Mucosa of rectum (tissue), 2 donors: ENCODE results near the gene LRMDA.

Experiments used
- H3K27ac ChIP-seq, 2 donors: one replicate each; pipeline ENCODE4 v1.7.0; 2013; ENCODE audit warnings: inconsistent platforms in 2 of 2, low read depth in 2 of 2, low read length in 2 of 2
- H3K27me3 ChIP-seq, 2 donors: one replicate each; pipeline ENCODE4 v1.7.0; 2013; ENCODE audit warnings: low read length in 2 of 2; ENCODE audit not compliant: control insufficient read depth in 2 of 2, insufficient read depth in 2 of 2
- H3K36me3 ChIP-seq, 2 donors: one replicate each; pipeline ENCODE4 v1.7.0; 2013; ENCODE audit warnings: low read length in 2 of 2; ENCODE audit not compliant: control insufficient read depth in 2 of 2, insufficient read depth in 2 of 2
- H3K4me1 ChIP-seq, 2 donors: one replicate each; pipeline ENCODE4 v1.7.0; 2013; ENCODE audit warnings: low read length in 2 of 2, mild to moderate bottlenecking in 1 of 2; ENCODE audit not compliant: control insufficient read depth in 2 of 2, insufficient read depth in 2 of 2
- H3K4me3 ChIP-seq, 2 donors: one replicate each; pipeline ENCODE4 v1.7.0; 2013; ENCODE audit warnings: low read length in 2 of 2
- H3K9ac ChIP-seq, 2 donors: one replicate each; pipeline ENCODE4 v1.7.0; 2013; ENCODE audit warnings: low read length in 2 of 2, low read depth in 1 of 2, mild to moderate bottlenecking in 1 of 2
- H3K9me3 ChIP-seq, 2 donors: one replicate each; pipeline ENCODE4 v1.7.0; 2013; ENCODE audit warnings: low read length in 2 of 2; ENCODE audit not compliant: control insufficient read depth in 2 of 2
- donor health status: healthy.
- donor health status: Normal muscosa, but diverticular disease.

Gene LRMDA

DNA sequence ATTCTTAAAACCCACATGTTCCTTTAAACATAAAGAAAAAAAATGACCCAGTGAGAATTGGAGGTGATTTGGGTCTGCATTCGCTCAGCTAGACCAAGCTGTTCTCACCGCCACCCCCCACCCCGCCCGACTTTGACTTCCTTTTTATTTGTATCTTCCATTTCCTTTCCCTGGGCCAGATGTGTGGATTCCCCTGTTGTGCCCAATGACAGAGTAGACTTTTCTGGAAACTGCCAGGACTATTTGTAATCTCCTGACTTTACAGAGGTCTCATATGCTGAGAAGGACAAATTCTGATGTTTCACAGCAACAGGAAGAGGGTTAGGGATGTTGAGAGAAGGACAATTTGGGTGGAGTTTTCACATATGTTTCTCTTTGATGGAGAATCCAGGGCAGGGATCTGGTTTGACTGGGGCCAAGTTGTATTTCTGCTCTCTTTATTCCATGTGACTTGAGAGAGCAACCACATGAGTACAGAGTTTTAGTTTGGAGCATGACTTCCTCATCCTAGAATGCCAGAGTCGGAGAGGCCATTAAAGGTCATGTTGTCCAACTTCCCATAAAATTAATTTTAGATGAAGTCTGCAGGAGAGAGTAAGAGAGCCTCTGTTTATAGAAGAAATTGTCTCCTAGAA lies 1023.2 kb downstream of the LRMDA start:
- no peak overlapping the region for H3K9ac ChIP-seq
- peaks cover 0 to 3% of the 10 kb centered on the region in 2 donors for H3K4me1 ChIP-seq
- no peaks in the 10 kb centered on the region for H3K27me3 ChIP-seq
- H3K27ac ChIP-seq, result no peak overlapping the region
- no peaks in the 10 kb centered on the region for H3K9me3 ChIP-seq
- no peak overlapping the region for H3K4me3 ChIP-seq
- H3K36me3 ChIP-seq, result no peaks in the 10 kb centered on the region

DNA sequence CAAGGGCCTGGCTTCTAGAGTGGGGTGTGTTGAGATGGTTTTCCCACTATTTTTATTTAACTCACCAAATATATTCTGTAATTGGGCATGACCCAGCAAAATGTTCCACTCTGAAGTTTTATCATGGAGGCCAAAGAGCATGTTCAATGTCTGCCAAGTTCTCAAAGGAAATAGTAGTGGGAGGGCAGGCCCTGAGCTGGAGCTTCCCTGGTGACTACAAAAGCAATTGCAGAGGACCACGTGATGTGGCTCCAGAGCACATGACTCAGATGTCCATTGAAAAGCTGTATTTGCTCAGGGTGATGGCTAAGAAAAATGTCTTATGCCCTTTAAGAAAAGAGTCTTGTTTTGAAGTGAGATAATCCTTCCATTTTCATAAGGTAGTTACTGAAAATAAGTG lies 1024.8 kb downstream of the LRMDA start:
- H3K36me3 ChIP-seq, result no peaks in the 10 kb centered on the region
- H3K4me3 ChIP-seq, result no peak overlapping the region
- H3K27me3 ChIP-seq, result no peaks in the 10 kb centered on the region
- H3K9me3 ChIP-seq, result no peaks in the 10 kb centered on the region
- H3K4me1 ChIP-seq, result no peaks in the 10 kb centered on the region
- no peak overlapping the region for H3K27ac ChIP-seq
- no peak overlapping the region for H3K9ac ChIP-seq

DNA sequence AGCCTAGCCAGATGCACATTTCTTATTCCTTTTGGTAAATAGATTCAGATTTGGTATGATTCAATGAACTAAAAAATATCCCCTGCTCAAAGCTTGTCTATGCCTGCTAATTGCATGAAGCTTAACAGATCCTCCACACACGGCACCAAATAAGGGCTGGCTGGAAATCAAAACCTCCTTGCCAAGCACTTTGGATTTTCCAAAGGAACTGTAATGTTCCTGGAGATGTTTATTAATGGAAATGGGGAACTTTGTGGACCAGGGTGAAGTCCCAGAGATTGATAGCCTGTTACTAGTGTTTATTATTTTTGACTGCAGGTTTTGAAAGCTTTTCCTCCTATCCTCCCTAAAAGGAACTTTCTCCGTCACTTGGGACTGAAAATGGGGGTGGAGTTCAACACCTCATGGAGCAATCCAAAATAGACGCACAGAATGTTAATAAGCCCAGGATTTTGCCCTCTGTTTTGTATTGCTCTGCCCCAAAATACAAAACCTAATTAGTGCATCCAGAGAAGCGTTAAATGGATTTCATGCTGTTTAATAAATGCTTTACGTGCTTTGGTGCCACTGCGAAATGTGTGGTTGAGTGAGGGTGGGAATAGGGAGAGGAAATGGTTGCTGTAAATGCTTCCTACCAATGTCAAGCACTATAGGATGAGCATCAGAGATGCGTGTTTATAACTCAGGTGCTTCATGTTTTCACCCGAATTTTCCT lies 1027.7 kb downstream of the LRMDA start:
- Histone ChIP-seq H3K4me1 (no peaks in the 10 kb centered on the region), H3K36me3 (no peaks in the 10 kb centered on the region), H3K9me3 (no peaks in the 10 kb centered on the region), H3K4me3 (no peak overlapping the region), H3K27ac (no peak overlapping the region), H3K27me3 (no peaks in the 10 kb centered on the region), H3K9ac (no peak overlapping the region)

DNA sequence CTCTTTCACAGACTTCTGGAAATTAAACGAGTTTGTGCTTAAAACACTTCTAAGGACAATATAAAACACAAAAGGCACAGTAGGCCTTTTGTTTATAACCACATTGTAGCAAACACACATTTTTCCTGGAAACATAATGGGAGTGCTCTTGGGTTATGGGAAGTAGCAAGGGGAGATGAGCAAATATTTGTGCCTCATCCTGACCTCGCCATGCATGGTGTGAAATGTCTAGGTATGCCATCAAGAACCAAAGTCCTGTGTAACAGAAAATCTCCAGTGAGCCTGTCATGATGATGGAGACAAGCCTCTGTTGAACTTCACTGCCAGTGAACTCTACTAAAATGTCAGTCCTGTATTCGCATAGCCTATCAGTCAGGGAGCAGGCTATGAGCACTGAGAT lies 1029.6 kb downstream of the LRMDA start:
- H3K27ac ChIP-seq, result no peak overlapping the region
- no peak overlapping the region for H3K9ac ChIP-seq
- H3K4me3 ChIP-seq, result no peak overlapping the region
- no peaks in the 10 kb centered on the region for H3K4me1 ChIP-seq
- H3K27me3 ChIP-seq, result no peaks in the 10 kb centered on the region
- H3K36me3 ChIP-seq, result no peaks in the 10 kb centered on the region
- H3K9me3 ChIP-seq, result no peaks in the 10 kb centered on the region

DNA sequence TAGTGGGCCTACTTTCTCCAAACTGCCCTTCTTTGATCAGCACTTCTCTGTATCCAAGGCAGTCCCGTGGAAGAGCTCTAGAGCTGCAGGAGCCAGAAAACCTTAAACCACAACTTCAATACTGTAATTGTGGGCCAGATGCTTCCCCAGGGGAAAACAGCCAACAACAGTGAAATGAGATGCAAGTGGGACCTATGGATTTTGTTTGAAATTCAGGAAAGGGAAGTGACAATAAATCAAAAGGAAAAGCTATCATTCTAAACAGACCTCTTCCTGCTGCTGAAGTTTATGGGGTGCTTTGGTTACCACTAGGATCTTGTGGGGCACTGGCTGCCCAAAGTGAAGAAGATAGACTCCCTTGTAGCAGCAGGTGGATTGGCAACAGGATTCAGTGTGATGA lies 1031.7 kb downstream of the LRMDA start:
- Histone ChIP-seq H3K4me3 (no peak overlapping the region), H3K9me3 (no peaks in the 10 kb centered on the region), H3K9ac (no peak overlapping the region), H3K27me3 (no peaks in the 10 kb centered on the region), H3K36me3 (no peaks in the 10 kb centered on the region), H3K4me1 (no peaks in the 10 kb centered on the region), H3K27ac (no peak overlapping the region)

DNA sequence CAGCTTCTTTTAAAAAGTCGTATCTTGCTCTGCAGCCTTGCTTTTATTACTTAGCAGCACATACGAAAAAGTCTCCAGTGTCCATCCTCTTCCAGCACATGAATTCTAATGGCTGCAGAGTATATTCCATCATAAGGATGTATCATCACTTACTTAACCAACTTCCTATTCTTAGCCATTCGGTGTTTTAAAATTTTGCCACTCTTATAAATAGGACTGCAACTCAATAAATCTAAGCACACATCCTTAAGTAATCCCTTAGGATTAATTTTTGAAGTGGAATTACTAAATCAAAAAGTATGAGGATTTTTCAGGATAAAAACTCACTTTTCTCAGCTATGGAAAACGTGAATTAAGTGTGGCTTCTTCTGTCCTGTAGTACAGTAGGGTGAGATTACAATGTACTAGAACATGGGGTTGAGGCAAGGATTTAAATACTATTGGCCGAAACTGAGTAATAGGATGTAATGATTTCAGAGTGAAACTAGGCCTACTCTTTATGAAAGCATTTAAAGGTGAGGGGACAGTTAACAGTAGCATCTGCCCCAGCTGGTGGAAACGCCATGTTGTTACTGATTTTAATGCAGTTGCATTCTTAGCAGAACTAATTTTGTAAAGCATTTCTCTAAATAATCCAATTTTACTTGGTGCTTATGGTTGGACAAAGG lies 1035.5 kb downstream of the LRMDA start:
- Histone ChIP-seq H3K4me1 (no peaks in the 10 kb centered on the region), H3K27ac (no peak overlapping the region), H3K9me3 (no peaks in the 10 kb centered on the region), H3K36me3 (no peaks in the 10 kb centered on the region), H3K4me3 (no peak overlapping the region), H3K27me3 (no peaks in the 10 kb centered on the region), H3K9ac (no peak overlapping the region)

DNA sequence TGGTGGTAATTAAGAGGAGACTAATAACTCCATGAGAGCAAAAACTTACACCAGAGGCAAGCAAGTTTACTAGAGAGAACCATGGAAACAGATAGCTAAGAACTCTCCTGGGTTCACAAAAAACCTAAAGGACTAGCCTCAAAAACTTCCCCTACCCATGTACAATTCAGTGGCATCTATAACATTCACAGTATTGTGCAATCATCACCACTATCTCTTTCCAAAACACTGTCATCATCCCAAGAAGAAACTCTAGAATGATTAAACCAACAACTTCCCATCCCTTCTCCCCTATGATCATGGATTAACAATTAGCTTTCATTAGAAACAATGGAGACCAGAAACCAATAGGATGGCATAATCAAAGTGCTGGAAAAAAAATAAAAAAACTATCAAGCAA lies 1038.3 kb downstream of the LRMDA start:
- H3K9ac ChIP-seq, result no peak overlapping the region
- no peaks in the 10 kb centered on the region for H3K9me3 ChIP-seq
- no peaks in the 10 kb centered on the region for H3K27me3 ChIP-seq
- no peaks in the 10 kb centered on the region for H3K4me1 ChIP-seq
- no peaks in the 10 kb centered on the region for H3K36me3 ChIP-seq
- H3K27ac ChIP-seq, result no peak overlapping the region
- no peak overlapping the region for H3K4me3 ChIP-seq

DNA sequence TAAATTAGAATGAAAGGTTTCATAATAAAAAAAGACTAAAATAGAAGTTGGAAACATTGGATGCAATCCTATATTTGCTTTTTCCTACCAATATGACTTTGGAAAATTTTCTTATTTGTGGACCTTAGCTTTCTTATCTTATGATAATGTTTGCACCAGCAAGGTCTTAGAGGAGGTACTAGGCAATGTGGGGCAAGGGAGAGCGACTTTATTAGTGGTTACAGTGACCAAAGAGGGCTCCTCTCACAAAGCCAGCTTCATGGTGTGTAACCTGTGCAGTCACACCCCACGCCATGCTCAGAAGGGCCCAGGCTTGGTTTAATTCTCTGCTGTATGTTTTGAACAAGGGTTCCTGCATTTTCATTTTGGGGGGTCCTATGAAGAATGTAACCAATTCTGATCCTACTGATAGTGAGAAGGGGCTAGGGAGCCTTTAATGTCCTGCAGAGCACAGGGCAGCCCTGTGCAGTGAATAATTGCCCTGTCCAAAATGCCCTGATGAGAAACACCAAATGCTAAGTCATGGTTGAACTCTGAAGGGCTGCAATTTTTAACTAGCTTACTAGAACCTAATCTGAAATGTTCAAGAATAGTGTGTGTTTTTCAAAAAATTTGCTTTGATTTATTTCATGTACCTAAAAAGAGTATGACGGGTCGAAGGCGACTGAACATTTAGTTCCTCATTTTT lies 1047.8 kb downstream of the LRMDA start:
- H3K4me3 ChIP-seq, result no peak overlapping the region
- H3K27ac ChIP-seq, result no peak overlapping the region

DNA sequence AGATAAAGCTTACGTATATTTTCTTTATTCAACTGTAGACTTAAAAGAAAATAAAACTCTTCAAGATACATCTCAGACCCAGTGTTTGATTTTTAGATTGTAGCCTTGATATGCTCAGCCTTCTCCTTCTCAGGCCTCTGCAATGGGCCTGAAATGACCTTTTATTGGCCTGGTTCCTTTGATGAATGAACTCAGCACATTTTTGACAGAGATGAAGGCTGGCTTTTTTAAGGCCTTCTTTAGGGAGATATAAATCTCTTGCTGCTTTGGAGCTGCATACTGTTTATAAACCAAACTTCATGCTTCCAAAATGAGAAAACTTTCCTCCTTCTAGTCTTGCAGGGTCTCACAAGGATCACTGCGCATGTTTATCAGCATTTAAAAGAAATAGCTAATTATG lies 1049.8 kb downstream of the LRMDA start:
- no peak overlapping the region for H3K4me3 ChIP-seq
- no peaks in the 10 kb centered on the region for H3K9me3 ChIP-seq
- no peaks in the 10 kb centered on the region for H3K4me1 ChIP-seq
- no peak overlapping the region for H3K27ac ChIP-seq
- no peaks in the 10 kb centered on the region for H3K27me3 ChIP-seq
- no peak overlapping the region for H3K9ac ChIP-seq
- H3K36me3 ChIP-seq, result no peaks in the 10 kb centered on the region

More for the DNA sequence above, 1047.8 kb downstream of the LRMDA start:
- no peaks in the 10 kb centered on the region for H3K4me1 ChIP-seq
- no peaks in the 10 kb centered on the region for H3K36me3 ChIP-seq
- no peaks in the 10 kb centered on the region for H3K27me3 ChIP-seq
- H3K9ac ChIP-seq, result no peak overlapping the region
- no peaks in the 10 kb centered on the region for H3K9me3 ChIP-seq

DNA sequence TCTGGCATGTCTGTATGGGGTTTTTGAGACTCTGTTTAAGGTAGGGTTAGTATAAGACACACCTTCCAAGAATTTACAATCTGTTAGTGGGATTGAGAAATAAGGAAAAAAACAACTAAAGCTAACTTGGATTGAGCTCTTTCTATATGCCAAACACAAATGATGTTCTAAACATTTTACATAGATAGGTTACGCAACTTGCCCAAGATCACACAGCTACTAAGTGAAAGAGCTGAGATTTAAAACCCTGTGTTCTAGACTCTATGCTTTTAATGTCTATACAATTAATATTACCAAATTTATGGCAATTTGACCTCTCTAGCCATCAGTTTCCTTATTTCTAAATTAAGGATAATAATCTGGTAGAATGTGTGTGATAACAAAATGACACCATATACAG lies 1056.2 kb downstream of the LRMDA start:
- no peak overlapping the region for H3K27ac ChIP-seq
- H3K9ac ChIP-seq, result no peak overlapping the region
- no peak overlapping the region for H3K4me3 ChIP-seq
- H3K36me3 ChIP-seq, result no peaks in the 10 kb centered on the region
- H3K27me3 ChIP-seq, result no peaks in the 10 kb centered on the region
- H3K9me3 ChIP-seq, result peaks cover 0 to 3% of the 10 kb centered on the region in 2 donors
- no peaks in the 10 kb centered on the region for H3K4me1 ChIP-seq
